Testis (tissue), 3 donors: Measurements from ENCODE around the gene SLC4A4. TPM values are rescaled to one million over a fixed set of nuclear protein-coding genes. Genes with fewer than 3 reads are reported as not detected.

Source experiments
- DNase-seq: peaks from one replicate; pipeline ENCODE4 v3.0.0-alpha.2; 2019
- H3K27ac ChIP-seq, 2 donors: fragments of 200-600 bp; sonication (generic); one replicate each; pipeline ENCODE4 v1.5.1; 2019
- H3K27me3 ChIP-seq: fragments of 200-600 bp; sonication (generic); one replicate; pipeline ENCODE4 v1.5.1; 2019
- H3K36me3 ChIP-seq: fragments of 200-600 bp; sonication (generic); one replicate; pipeline ENCODE4 v1.5.1; 2017; ENCODE audit warnings: low read depth; ENCODE audit errors: missing control alignments
- H3K4me1 ChIP-seq: fragments of 200-600 bp; sonication (generic); one replicate; pipeline ENCODE4 v1.5.1; 2019
- H3K4me3 ChIP-seq, 2 donors: fragments of 200-600 bp; sonication (generic); one replicate each; pipeline ENCODE4 v1.5.1; 2017 to 2019
- H3K9me3 ChIP-seq: fragments of 200-600 bp; sonication (generic); one replicate; pipeline ENCODE4 v1.5.1; 2017
- CTCF ChIP-seq, 3 experiments: fragments of 450-650 bp in 2 of 3; fragments of 200-600 bp in 1 of 3; sonication (generic) in 1 of 3; IDR thresholded peaks; one replicate each; pipeline ENCODE4 v1.5.1; 2016 to 2019; ENCODE audit warnings: antibody characterized with exemption in 3 of 3, mild to moderate bottlenecking in 2 of 3, moderate library complexity in 1 of 3
- POLR2A ChIP-seq: fragments of 450-650 bp; IDR thresholded peaks from one replicate; pipeline ENCODE4 v1.6.1; 2017; ENCODE audit warnings: antibody characterized with exemption, mild to moderate bottlenecking, moderate library complexity
- WGBS, 2 donors: methylation state at CpG; one replicate each; pipeline ENCODE4 v1.1.5; 2018; 5-methylcytosine and 5-hydroxymethylcytosine counted together
- intact Hi-C: fragments of 100-400 bp; cut with DNase I; formaldehyde crosslinking; loops from one replicate; pipeline ENCODE4 v1.15.1; 2023; ENCODE audit warnings: low total_unique reads
- polyA plus RNA-seq: library from polyadenylated mRNA; stranded (reverse); fragments of 350-450 nt; fragmentation: Illumina TruSeq; extraction: RNeasy Lipid Tissue Mini Kit (QIAGEN cat#74804); gene quantifications from one replicate; pipeline ENCODE4 v1.2.3, GENCODE V29; 2014; ENCODE audit warnings: low read depth, low replicate concordance; ENCODE audit not compliant: insufficient read depth
- total RNA-seq, 2 donors: library from RNA; depleted of rRNA; stranded (reverse); fragments of >200 nt; gene quantifications; one replicate each; pipeline ENCODE4 v1.2.3, GENCODE V29; 2016

SLC4A4 gene
- total and polyA plus RNA-seq, 3 donors from 2014 or later = 1.7 to 2.9 (median 2.2) TPM

GRCh38 chr4:71571346-71571745 is 232.5 kb downstream of the SLC4A4 start:
- no peak for DNase-seq

GRCh38 chr4:71583971-71584370 is 245.2 kb downstream of the SLC4A4 start:
- H3K4me1 ChIP-seq = no peaks in the 10 kb centered on the region
- 70 to 71% methylated on average over 3 of the region's 3 CpGs for WGBS, 2 donors
- no peak overlapping the region for H3K4me3 ChIP-seq
- no peaks in the 10 kb centered on the region for H3K36me3 ChIP-seq
- DNase-seq = no peak
- no peaks in the 10 kb centered on the region for H3K27me3 ChIP-seq
- TF ChIP-seq POLR2A (no peak), CTCF (IDR thresholded peaks at IDR 0.05) (no peak)
- intact Hi-C loops = no loop called here
- H3K9me3 ChIP-seq = no peaks in the 10 kb centered on the region
- H3K27ac ChIP-seq = no peak overlapping the region

More at GRCh38 chr4:71571346-71571745, 232.5 kb downstream of the SLC4A4 start:
- Histone ChIP-seq H3K4me3 (no peak overlapping the region), H3K9me3 (no peaks in the 10 kb centered on the region), H3K4me1 (peaks cover 5% of the 10 kb centered on the region), H3K27me3 (no peaks in the 10 kb centered on the region), H3K36me3 (no peaks in the 10 kb centered on the region), H3K27ac (no peak overlapping the region)
- intact Hi-C loops = no loop called here
- TF ChIP-seq CTCF (IDR thresholded peaks at IDR 0.05) = no peak
- no peak for TF ChIP-seq POLR2A
- WGBS, 2 donors = 83 to 89% methylated on average over 3 of the region's 3 CpGs

- Histone ChIP-seq H3K9me3 (no peaks in the 10 kb centered on the region), H3K27ac (no peak overlapping the region), H3K27me3 (no peaks in the 10 kb centered on the region), H3K36me3 (no peaks in the 10 kb centered on the region), H3K4me1 (no peaks in the 10 kb centered on the region), H3K4me3 (no peak overlapping the region)
- TF ChIP-seq CTCF (IDR thresholded peaks at IDR 0.05) (no peak), POLR2A (no peak)
- intact Hi-C loops = no loop called here
- DNase-seq = no peak
- 55 to 63% methylated on average over 1 of the region's 1 CpG for WGBS, 2 donors
These were observed 245.8 kb downstream of the SLC4A4 start for GRCh38 chr4:71584585-71584984.

- Histone ChIP-seq H3K4me3 (no peak overlapping the region), H3K27me3 (no peaks in the 10 kb centered on the region), H3K9me3 (no peaks in the 10 kb centered on the region), H3K4me1 (no peaks in the 10 kb centered on the region), H3K36me3 (no peaks in the 10 kb centered on the region), H3K27ac (no peak overlapping the region)
- WGBS, 2 donors = 70 to 79% methylated on average over 4 of the region's 4 CpGs
- TF ChIP-seq CTCF (IDR thresholded peaks at IDR 0.05) (no peak), POLR2A (no peak)
- intact Hi-C loops = no loop called here
- DNase-seq = no peak
These were observed 247.4 kb downstream of the SLC4A4 start for GRCh38 chr4:71586087-71586763.

GRCh38 chr4:71587995-71588394 is 249.2 kb downstream of the SLC4A4 start:
- no peaks in the 10 kb centered on the region for H3K27me3 ChIP-seq
- no peak for TF ChIP-seq POLR2A
- TF ChIP-seq CTCF (IDR thresholded peaks at IDR 0.05) = no peak
- no peaks in the 10 kb centered on the region for H3K36me3 ChIP-seq
- intact Hi-C loops = no loop called here
- H3K4me3 ChIP-seq = no peak overlapping the region
- H3K4me1 ChIP-seq = no peaks in the 10 kb centered on the region
- DNase-seq = no peak
- H3K27ac ChIP-seq = no peak overlapping the region
- WGBS, 2 donors = 92 to 97% methylated on average over 1 of the region's 1 CpG
- H3K9me3 ChIP-seq = no peaks in the 10 kb centered on the region
